ENCODE data around the gene TRABD2B.

GRCh38 chr1:47777322-47777721 lies 219.9 kb downstream of the TRABD2B start:
- TF ChIP-seq CTCF (IDR thresholded peaks at IDR 0.05; ENCODE audit: insufficient read depth, low read depth, low read length) (no peak), EZH2 (IDR thresholded peaks at IDR 0.05; ENCODE audit: insufficient read depth, low read length) (no peak)
